PC-3 (cell line): ENCODE data around the gene DYSF.

Experiments
- CTCF ChIP-seq: fragments of 300-600 bp; sonication (generic); conservative IDR thresholded peaks from 2 replicates; pipeline ENCODE4 v1.5.1; 2017; ENCODE audit warnings: antibody characterized with exemption, low read depth, mild to moderate bottlenecking, low read length
- EZH2 ChIP-seq: fragments of 300-600 bp; sonication (generic); IDR thresholded peaks from one replicate; pipeline ENCODE4 v1.6.1; 2017; ENCODE audit warnings: antibody characterized with exemption, mild to moderate bottlenecking, low read length; ENCODE audit not compliant: unreplicated experiment
- EZH2phosphoT487 ChIP-seq: fragments of 300-600 bp; sonication (generic); IDR thresholded peaks from 2 replicates; pipeline ENCODE4 v1.6.1; 2018; ENCODE audit warnings: mild to moderate bottlenecking, antibody characterized with exemption, low read length, borderline replicate concordance

DNA sequence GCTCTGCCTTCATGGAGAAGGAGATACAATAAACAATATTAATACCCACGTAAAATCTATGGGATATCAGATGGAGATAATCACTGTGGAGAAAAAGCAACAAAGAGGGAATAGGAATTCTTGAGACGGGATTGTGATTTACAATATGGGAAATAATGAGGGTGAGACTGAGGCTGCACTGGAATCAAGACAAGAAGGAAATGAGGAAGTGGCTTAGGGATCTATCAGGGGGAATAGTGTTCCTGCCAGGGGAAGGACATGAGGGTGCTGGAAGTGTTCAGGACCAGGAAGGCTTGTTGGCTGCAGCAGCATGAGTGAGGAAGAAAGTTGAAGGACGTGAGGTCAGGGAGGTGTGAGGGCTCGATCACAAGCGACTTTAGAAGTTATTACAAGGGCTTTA, 182.4 kb downstream of the DYSF start:
- TF ChIP-seq EZH2phosphoT487 (no peak), CTCF (no peak), EZH2 (no peak)
